ENCODE data around the gene MGLL.
A peak's percentile ranks its signal among the peaks of the same experiment; 100 is the strongest.

The MGLL gene

GRCh38 chr3:127698286-127698685, 124.0 kb downstream of the MGLL start:
- Histone ChIP-seq H3K36me3 (ENCODE audit: insufficient read depth, low read length) (no peaks in the 10 kb centered on the region), H3K9ac (ENCODE audit: low read depth, low read length) (no peak overlapping the region), H3K79me2 (ENCODE audit: insufficient read depth, low read length) (no peaks in the 10 kb centered on the region), H4K20me1 (ENCODE audit: insufficient read depth, low read length) (no peaks in the 10 kb centered on the region), H3K9me3 (ENCODE audit: insufficient read depth, low read length, severe bottlenecking) (no peaks in the 10 kb centered on the region), H3K4me2 (ENCODE audit: insufficient read depth, low read length) (no peak overlapping the region), H2AFZ (ENCODE audit: low read depth, low read length) (no peak overlapping the region), H3K27ac (ENCODE audit: low read length) (no peak overlapping the region), H3K27me3 (ENCODE audit: insufficient read depth, low read length, poor library complexity) (no peaks in the 10 kb centered on the region), H3K4me3 (ENCODE audit: low read depth in 1 of 2, low read length in 2 of 2) (no peak overlapping the region), H3K4me1 (ENCODE audit: insufficient read depth, low read length) (no peaks in the 10 kb centered on the region)
- DNase-seq (no peak), ATAC-seq (ENCODE audit: insufficient read depth, low read depth) (no peak)
- TF ChIP-seq CTCF (IDR thresholded peaks at IDR 0.05; ENCODE audit: borderline replicate concordance, extremely low read depth, low read length, poor library complexity, severe bottlenecking) (no peak), EZH2 (IDR thresholded peaks at IDR 0.05; ENCODE audit: borderline replicate concordance, low read depth, low read length, severe bottlenecking) (no peak)

- Histone ChIP-seq H3K27me3 (ENCODE audit: insufficient read depth, low read length, poor library complexity) (no peaks in the 10 kb centered on the region), H4K20me1 (ENCODE audit: insufficient read depth, low read length) (no peaks in the 10 kb centered on the region), H2AFZ (ENCODE audit: low read depth, low read length) (peak overlapping the region; percentile 54; the same call in 1 of the 2 replicates), H3K79me2 (ENCODE audit: insufficient read depth, low read length) (no peaks in the 10 kb centered on the region), H3K9me3 (ENCODE audit: insufficient read depth, low read length, severe bottlenecking) (no peaks in the 10 kb centered on the region), H3K4me3 (ENCODE audit: low read depth in 1 of 2, low read length in 2 of 2) (no peak overlapping the region), H3K9ac (ENCODE audit: low read depth, low read length) (no peak overlapping the region), H3K36me3 (ENCODE audit: insufficient read depth, low read length) (no peaks in the 10 kb centered on the region), H3K4me1 (ENCODE audit: insufficient read depth, low read length) (no peaks in the 10 kb centered on the region), H3K4me2 (ENCODE audit: insufficient read depth, low read length) (no peak overlapping the region), H3K27ac (ENCODE audit: low read length) (no peak overlapping the region)
- TF ChIP-seq CTCF (IDR thresholded peaks at IDR 0.05; ENCODE audit: borderline replicate concordance, extremely low read depth, low read length, poor library complexity, severe bottlenecking) (no peak), EZH2 (IDR thresholded peaks at IDR 0.05; ENCODE audit: borderline replicate concordance, low read depth, low read length, severe bottlenecking) (no peak)
- DNase-seq: peak; percentile 60
- ATAC-seq (ENCODE audit: insufficient read depth, low read depth): peak; percentile 84
These were observed 124.6 kb downstream of the MGLL start for GRCh38 chr3:127697551-127698240.

- Histone ChIP-seq H3K4me1 (ENCODE audit: insufficient read depth, low read length) (no peaks in the 10 kb centered on the region), H2AFZ (ENCODE audit: low read depth, low read length) (no peak overlapping the region), H3K27ac (ENCODE audit: low read length) (no peak overlapping the region), H4K20me1 (ENCODE audit: insufficient read depth, low read length) (no peaks in the 10 kb centered on the region), H3K27me3 (ENCODE audit: insufficient read depth, low read length, poor library complexity) (no peaks in the 10 kb centered on the region), H3K4me3 (ENCODE audit: low read depth in 1 of 2, low read length in 2 of 2) (no peak overlapping the region), H3K9ac (ENCODE audit: low read depth, low read length) (no peak overlapping the region), H3K4me2 (ENCODE audit: insufficient read depth, low read length) (no peak overlapping the region), H3K9me3 (ENCODE audit: insufficient read depth, low read length, severe bottlenecking) (no peaks in the 10 kb centered on the region), H3K36me3 (ENCODE audit: insufficient read depth, low read length) (no peaks in the 10 kb centered on the region), H3K79me2 (ENCODE audit: insufficient read depth, low read length) (no peaks in the 10 kb centered on the region)
- TF ChIP-seq EZH2 (IDR thresholded peaks at IDR 0.05; ENCODE audit: borderline replicate concordance, low read depth, low read length, severe bottlenecking) (no peak), CTCF (IDR thresholded peaks at IDR 0.05; ENCODE audit: borderline replicate concordance, extremely low read depth, low read length, poor library complexity, severe bottlenecking) (peak; percentile 65)
- DNase-seq (peak; percentile 43), ATAC-seq (ENCODE audit: insufficient read depth, low read depth) (peak; percentile 82)
These were observed 127.7 kb downstream of the MGLL start for GRCh38 chr3:127694467-127695215.
